HS-5 (cell line): ENCODE measurements around the gene ZNF626.
"Not testable (repeated sequence)": the region's sequence is repeated elsewhere in the genome, so short reads cannot be mapped to it uniquely, and the experiment has no call there.

Source experiments
- DNase-seq: peaks from one replicate; pipeline ENCODE4 v3.0.0-alpha.2; 2012; ENCODE audit warnings: low read depth

Gene ZNF626

DNA sequence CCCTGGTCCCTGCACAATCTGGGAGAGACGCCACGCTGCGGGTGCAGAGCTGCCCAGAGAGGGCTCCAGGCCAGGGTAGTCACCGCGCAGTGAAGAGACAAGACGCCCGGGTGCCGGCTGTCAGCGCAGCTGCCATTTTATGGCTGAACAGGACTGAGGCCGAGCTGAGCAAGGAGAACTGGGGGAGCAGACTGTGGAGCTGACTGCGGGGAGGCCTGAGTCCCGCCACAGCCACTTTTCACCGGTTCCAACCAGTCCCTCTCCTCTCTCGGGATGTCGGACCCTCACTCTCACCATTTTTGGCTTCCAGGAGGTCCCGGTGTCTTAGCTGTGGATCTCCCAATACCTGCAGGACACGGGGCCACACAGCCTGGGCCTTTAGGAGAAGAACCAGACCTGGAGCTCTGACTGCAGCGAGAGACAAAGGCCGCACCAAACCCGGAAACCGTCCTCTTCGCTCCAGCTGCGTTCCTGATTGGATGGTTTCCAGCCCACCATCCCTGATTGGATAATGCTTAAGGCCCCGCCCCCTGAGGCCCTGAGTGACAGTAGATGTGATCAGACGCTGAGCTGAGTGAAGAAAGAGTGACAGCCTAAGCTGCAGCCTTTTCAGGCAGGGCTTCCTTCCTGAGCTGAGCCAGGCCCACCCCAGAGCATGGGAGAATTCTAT lies at the start of gene ZNF626:
Gene ZNF626 (minus strand): TSS at position 422 of the 670 bp plus-strand sequence. CDS start 125 bp downstream, at position 297.
- DNase-seq, result no peak

DNA sequence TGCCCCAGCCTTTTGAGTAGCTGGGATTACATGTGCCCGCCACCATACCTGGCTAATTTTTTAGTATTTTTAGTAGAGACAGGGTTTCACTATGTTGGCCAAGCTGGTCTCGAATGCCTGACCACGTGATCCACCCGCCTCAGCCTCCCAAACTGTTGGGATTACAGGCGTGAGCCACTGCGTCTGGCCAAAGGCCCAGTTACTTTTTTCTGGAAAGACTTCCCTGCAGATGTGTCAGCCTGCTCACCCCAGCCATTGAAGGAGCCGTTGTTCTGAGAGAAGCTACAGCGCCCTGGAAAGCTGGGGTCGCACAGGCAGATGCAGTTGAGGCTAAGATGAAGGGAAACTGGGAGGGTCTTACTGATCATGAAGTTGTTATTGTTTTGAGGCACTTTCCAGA lies 7.9 kb upstream of the ZNF626 start:
- no peak for DNase-seq

DNA sequence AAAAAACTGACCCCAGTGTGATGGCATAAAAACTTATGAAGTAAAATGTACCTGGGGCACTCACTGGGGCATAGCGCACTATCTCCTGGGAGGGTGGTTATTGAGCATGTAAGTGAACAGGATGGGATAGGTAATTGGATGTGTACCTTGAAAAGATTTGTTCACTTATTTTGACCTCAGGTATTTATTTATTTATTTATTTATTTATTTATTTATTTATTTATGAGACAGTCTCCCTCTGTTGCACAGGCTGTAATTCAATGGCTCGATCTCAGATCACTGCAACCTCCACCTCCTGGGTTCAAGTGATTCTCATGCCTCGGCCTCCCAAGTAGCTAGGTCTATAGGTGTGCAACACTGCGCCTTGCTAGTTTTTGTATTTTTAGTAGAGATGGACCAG lies 5.9 kb upstream of the ZNF626 start:
- DNase-seq, result no peak

DNA sequence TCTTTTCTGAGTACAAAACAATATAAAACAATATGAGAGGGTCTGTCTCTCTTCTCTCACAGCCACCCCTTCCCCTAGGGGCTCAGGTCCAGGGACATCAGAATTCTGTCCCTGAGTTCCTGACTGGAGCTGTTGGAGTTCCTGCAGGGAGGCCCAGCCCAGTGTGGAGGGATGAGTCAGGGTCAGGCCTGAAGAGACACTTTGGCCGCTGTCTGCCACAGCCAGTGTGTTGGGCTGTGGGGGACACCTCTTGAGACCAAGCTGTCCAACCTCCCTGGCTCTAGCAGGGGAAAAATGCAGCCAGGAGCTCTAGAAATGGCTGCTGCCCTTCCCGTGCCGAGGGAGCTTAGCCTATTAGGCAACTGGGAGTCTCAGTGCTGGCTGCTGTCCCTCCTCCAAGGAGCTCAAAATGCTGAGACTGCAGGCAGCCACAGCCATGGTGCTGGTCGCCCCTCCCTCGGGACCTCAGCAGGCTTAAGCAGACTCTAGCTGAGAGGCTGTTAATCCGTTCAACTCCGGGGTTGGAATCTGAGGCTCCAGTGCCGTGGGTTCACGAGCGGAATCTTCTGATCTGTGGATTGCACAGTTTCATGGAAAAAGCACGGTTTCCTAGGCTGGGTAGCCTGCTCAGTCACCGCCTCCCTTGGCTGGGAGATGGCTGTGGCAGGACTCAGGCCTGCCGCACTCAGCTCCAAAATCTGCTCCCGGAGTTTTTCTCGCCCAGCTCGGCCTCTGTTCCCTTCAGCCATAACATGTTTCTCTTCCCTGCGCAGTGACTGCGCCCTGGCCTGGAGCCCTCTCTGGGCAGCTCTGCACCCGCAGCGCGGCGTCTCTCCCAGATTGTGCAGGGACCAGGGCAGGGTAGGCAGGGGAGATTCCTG lies 3.8 kb upstream of the ZNF626 start:
- DNase-seq, result no peak

DNA sequence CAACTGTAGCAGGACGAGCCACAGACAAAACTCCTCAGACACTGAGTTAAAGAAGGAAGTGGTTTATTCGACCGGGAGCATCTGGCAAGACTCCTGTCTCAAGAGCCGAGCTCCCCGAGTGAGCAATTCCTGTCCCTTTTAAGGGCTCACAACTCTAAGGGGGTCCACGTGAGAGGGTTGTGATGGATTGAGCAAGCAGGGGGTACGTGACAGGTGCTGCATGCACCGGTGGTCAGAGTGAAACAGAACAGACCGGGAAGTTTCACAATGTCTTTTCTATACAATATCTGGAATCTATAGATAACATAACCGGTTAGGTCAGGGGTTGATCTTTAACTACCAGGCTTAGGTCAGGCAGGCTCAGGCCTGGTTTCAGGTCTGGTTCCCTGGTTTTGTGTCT lies 3.1 kb upstream of the ZNF626 start:
- DNase-seq, result not testable (repeated sequence)

DNA sequence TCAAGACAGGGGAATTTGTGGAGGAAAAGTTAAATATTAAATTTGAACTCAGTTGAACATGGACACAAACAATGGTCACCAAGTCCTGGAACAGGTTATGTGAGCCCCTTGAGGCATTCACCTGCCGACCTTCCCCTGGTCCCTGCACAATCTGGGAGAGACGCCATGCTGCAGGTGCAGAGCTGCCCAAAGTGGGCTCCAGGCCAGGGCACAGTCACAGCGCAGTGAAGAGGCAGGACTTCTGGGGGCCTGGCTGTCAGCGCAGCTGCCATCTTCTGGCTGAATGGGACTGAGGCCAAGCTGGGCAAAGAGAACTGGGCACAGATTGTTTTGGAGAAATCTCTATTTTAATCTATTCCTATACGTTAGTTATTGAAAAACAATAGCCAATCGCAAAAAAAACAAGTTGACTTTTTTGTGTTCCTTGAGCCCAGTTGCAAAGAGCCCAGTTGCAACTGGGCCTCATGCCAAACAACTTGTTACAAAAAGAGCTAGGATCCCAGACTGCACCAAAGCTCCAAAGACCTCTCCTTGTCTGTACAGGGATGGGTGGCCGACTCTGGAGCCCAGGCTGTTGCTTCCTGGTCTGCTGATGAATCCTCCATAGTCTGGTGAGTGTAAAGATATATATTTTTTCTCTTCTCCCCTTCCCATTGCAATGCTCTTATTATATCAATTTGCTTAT lies 1.2 kb upstream of the ZNF626 start:
- no peak for DNase-seq

DNA sequence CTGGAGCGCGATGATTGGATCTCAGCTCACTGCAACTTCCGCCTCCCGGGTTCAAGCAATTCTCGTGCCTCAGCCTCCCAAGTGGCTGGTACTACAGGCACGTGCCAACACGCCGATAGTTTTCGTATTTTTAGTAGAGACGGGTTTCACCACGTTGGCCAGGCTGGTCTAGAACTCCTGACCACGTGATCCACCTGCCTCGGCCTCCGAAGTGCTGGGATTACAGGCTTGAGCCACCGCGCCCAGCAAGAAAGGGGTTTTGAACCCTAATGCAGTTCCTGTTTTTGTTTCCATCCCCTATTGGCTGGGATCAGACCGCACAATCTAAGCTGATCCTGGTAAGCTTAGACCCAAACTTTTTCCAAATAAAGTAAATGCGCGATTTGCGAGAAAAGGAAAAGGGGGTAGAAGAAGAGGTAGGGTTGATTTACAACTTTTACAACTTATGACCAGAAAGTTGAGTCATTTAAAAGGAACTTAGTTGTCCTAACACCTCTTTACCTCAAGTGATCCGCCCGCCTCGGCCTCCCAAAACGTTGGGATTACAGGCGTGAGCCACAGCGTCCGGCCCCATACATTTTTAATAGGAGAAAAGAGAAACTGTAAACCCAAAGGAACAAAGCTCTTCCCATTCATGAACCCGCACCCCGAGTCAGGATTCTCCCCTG lies 764 bp downstream of the ZNF626 start:
- no peak for DNase-seq

DNA sequence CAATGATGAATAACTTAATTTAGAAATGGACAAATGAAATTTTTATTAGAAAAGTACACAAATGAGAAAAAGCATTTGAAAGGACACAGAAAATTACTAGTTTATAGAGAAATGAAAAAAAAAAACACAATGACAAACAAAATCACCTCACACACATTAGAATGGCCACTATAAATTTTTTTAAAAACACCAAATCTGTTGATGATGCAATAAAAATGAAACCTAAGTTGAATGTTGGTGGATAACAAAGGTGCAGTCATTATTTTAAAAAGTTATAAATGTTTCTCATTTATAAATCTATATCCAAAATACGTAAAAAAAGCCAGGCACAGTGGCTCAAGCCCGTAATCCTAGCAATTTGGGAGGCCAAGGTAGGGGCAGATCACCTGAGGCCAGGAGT lies 20.8 kb downstream of the ZNF626 start:
- no peak for DNase-seq

DNA sequence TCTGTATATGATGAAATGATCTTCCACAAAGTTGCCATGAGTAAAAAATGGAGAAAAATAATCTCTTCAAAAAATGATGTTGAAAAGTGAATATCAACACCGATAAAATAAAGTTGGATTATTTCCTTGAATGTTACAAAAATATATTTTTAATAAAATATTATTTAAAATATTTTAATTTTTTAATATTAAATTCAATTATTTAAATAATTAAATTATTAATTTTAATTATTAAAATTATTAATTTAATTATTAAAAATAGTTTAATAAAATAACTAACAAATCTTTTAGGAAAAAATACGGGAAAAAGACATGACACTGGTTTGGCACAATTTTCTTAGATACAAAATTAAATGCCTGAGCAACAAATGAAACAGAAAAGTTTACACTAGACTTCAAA lies 21.3 kb downstream of the ZNF626 start:
- DNase-seq, result no peak

DNA sequence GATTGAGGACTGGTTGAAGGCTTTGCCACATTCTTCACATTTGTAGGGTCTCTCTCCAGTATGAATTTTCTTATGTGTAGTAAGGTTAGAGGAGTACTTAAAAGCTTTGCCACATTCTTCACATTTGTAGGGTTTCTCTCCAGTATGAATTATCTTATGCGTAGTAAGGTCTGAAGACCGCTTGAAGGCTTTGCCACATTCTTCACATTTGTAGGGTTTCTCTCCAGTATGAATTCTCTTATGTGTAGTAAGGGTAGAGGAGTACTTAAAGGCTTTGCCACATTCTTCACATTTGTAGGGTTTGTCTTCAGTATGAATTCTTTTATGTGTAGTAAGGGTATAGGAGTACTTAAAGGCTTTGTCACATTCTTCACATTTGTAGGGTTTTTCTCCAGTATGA lies 36.8 kb downstream of the ZNF626 start:
- DNase-seq, result not testable (repeated sequence)

DNA sequence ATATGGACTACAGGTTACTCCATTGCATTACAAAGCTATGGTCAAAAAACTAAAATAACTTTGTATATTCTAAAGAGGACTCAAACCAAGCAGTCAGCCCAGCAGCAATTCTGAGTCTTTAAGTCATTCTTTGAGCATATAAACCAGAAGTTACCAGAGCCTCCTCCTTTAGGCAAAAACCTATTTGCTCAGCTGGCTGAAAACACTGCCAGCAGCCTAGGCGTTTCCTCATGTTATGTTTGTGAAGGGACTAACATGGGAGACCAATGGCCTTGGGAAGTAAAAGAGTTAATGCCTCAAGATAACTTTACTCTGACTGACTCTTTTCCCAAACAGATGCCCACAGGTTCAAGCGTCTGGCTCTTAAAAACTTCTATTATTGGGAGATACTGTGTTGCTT lies 45.3 kb downstream of the ZNF626 start:
- DNase-seq, result no peak

DNA sequence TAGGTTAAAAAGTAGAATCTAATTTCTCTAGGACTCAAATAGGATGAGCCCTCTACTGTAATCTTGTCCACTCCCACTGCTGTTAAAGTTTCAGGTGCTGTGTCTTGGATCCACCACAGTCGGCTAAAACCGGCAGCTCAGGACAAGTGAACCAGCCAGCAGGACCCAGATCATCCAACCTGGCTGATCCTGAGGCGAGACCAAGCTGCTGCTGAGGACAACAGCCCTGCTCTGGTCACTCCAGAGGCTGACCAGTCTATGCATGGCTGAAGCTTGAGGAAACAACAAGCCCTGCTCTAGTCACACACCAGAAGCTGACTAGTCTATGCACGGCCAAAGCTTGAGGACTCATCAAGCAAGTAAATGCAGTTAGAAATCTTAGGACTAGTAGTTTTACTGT lies 46.4 kb downstream of the ZNF626 start:
- not testable (repeated sequence) for DNase-seq

DNA sequence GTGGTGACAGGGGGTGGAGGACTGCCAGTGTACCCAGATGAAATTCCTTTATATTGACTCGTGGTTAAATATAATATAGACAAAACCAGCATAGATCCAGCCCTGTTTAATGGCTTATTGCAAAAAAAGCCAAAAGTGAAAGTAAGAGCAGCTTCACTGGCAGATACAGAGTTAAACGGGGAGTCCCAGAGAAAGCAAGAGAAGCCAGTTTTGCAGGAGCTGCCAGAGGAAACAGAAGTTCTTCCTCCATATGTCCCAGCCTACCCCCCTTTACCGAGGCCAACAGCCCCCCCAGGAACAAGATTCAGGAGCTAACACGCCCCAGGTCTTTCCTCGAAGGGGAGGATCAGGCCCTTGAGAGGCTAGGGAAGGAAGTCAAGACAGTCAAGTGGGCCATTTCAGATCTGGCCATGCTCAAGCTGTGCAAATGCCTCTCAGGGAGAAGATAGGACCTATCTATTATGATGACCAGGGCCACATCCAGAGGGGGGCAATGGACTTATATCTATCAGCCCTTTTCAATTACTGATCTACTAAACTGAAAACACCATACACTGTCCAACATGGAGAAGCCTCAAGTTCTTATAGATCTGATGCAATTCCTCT lies 48.6 kb downstream of the ZNF626 start:
- DNase-seq, result no peak

DNA sequence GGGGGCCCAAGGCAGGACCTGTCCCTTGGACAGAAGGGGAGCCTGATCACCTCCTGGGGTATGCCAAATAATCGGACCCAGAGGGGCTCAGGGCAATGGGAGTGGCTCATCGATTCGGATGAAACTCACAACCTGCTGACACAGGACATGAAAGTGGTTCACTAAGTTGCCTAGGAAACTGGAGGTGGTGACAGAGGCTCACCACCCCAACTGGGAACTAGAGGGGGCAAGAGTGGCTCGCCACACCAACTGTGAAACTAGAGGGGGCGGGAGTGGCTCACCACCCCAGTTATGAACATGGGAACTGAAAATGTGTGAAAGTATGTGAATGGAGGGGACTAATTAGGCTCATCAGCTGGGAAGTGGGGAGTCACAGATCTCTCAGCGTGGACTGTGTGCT lies 49.5 kb downstream of the ZNF626 start:
- DNase-seq, result no peak

DNA sequence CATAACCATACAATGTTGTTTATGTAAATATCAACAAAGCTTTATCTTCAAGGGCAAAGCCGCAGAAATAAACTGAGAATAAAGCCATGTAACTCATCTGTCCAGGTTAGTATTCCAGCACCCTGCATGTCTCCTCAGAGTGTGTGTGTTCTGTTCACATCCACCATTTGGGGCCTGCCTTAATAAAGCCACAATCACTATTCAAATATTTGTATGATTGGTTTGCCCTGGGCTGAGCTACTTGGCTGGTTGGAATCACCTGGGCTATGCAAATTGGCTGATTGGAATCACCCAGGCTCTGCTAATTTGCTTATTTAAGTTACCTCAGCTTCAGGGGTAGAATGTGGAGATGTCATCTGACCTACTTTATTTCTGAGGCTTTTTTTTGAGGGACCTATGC lies 53.4 kb downstream of the ZNF626 start:
- no peak for DNase-seq
